ENCODE data around the gene TENM3.

DNA sequence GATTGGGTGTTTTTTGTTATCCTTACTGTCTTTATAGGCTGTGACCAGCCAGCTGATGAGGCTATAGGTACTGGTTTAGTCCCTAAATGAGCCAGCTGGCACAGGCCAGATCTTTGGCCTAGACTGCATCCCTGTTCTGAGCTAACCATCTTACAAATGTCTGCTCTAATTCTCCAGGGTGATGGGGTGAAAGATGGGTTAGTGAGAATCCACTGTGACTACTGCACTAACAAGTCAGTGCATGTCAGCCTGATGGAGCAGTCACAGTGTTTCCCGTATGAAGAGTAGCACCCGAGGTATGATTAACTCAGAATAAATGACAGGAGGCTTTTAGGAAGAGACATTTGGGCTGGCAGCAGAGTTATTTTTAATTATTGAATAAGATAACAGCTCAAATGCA lies 493.0 kb downstream of the TENM3 start:
- TF ChIP-seq, protein P1, sequence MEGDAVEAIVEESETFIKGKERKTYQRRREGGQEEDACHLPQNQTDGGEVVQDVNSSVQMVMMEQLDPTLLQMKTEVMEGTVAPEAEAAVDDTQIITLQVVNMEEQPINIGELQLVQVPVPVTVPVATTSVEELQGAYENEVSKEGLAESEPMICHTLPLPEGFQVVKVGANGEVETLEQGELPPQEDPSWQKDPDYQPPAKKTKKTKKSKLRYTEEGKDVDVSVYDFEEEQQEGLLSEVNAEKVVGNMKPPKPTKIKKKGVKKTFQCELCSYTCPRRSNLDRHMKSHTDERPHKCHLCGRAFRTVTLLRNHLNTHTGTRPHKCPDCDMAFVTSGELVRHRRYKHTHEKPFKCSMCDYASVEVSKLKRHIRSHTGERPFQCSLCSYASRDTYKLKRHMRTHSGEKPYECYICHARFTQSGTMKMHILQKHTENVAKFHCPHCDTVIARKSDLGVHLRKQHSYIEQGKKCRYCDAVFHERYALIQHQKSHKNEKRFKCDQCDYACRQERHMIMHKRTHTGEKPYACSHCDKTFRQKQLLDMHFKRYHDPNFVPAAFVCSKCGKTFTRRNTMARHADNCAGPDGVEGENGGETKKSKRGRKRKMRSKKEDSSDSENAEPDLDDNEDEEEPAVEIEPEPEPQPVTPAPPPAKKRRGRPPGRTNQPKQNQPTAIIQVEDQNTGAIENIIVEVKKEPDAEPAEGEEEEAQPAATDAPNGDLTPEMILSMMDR (IDR thresholded peaks at IDR 0.05; ENCODE audit: low read length): no peak
- no peak for TF ChIP-seq EZH2phosphoT487 (IDR thresholded peaks at IDR 0.05; ENCODE audit: low read length)

All from MM.1S (cell line).